NCI-H2029 (cell line): ENCODE measurements around the gene AP1G2.

ENCODE experiments used
- DNase-seq: peaks from one replicate; lab custom pipeline; 2025; lab: John Stamatoyannopoulos, UW

AP1G2 gene

GRCh38 chr14:23518709-23519108 is 48.9 kb downstream of the AP1G2 start:
- DNase-seq, result no peak

DNA sequence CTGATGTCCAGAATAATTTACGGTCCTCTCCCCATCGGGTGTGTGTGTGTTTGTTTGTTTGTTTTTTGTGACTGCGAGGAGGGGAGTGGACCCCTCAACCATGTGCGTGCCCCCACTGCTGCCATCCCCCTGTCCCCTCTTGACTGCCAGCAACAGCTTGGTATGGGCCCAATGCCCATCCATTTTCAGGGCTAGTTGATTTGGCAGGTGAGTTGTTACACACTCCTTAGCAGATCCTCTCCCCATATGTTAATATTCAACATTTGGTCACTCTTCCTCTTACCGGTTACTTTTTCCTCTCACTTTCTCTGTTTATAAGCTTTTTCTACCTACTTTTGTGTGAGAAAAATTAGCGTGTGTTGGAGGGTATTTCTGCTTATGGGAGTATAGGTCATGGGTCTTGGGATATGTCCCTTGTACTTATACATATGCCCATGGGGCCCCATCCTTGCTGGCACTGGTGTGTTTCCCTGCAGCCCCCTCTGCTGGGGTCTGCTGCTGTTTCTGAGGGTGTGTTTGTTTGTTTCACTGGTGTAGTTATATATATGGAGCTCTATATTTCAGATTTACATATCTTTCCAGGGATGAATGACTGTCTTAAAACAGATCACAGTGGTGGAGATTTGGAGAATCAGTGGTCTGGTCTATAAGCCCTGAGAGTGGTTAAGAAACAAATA is 49.8 kb downstream of the AP1G2 start:
- no peak for DNase-seq

- peak; percentile 100 for DNase-seq
Observed at GRCh38 chr14:23514644-23514957, 53.0 kb downstream of the AP1G2 start.

DNA sequence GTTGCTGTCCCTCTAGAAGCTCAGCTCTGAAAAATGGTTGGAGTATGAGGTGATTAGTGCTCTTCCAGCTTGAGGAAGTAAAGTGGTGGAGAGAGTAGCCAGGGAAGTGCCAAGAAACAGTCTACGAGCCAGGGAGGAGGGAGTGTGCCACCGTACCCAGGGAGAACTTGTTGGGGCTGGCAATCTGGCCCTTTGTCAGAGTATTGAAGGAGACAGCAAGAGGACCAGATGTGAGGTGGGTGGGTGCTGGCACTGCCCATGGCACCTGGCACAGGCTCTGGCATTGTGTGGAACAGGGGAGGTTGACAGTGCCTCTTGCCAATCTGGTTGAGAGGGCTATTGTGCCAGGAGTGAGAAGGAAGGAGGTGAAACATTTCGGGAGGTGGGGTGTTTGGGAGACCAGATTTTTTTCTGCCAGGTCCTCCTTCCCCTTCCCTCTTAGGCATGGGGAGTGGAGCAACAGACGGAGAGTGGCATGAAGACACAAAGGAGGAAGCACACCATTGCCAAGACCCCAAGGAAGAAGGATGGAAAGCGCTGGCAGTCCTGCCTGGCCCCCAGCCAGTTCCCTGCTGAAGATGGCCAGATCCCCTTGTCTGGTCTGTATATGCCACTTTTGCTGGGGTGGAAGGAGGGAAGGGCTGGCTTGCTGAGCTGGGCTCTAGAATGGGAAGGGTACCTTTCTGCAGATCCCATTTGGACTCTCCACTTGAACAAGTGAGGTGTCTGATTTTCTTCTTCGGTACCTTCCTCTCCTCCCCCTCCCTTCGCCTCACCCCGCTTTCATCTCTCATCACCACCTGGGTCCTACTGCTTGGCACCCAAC is 53.6 kb downstream of the AP1G2 start:
- peak; percentile 99 for DNase-seq

DNA sequence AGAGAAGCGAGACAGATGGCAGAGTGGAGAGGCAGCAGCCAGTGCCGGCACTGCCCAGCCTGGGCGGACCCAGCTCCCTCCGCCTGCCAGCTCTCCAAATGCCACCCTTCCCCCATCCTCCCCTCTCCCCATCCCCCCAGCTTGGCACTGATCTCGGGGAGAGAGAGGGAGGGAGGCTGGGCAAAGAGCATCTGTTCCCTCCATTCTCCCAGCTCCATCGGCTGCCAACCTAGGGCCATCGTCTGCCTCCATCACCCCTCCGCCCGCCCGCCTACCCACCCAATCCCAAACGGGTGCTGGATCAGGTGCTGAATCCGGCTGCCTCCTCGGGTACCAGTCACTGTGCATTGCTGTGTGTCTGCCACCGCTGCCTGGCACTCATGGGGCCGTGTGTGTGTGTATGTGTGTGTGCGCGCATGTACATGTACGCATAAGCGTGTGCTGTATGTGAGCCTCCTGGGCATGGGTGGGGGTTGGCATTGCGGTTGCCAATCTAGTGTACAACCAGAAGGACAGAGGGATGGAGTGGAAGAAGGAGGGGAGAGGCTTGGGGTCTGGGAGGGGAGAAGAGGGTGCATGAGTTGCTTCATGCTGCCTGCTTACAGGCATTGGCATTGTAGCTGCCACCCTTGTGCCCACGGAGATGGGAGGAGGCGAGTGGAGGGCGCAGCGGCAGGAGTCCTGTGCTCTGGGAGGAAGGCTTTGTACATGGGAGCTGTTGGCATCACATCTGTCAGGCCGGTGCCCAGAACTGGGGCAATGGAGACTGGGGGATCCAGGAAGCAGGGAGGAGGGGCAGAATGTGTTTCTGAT is 54.4 kb downstream of the AP1G2 start:
- DNase-seq, result peak; percentile 99

- peak; percentile 99 for DNase-seq
Observed at GRCh38 chr14:23512156-23512555, 55.4 kb downstream of the AP1G2 start.
